ENCODE measurements around the gene SEMA3D. TPM values are rescaled to one million over a fixed set of nuclear protein-coding genes. Genes with fewer than 3 reads are reported as not detected.

The SEMA3D gene
- total and polyA plus RNA-seq, 2 of the 13 experiments (the other 11 are each of a cell fraction or from before 2014, with no cell fraction given): 0.07 TPM; not detected in 1

- no peak for TF ChIP-seq DMTF1 (CRISPR knock-in tag; IDR thresholded peaks at IDR 0.05)
Observed at GRCh38 chr7:85177316-85177715, 9.5 kb downstream of the SEMA3D start (continued).

GRCh38 chr7:85176197-85176596 lies 10.7 kb downstream of the SEMA3D start:
- WGBS (ENCODE audit: low lambda C conversion rate): 24% methylated on average over 1 of the region's 1 CpG
- Histone ChIP-seq H3K79me2 (ENCODE audit: insufficient read depth, low read length) (no peaks in the 10 kb centered on the region), H2AFZ (ENCODE audit: low read length) (no peak overlapping the region), H4K20me1 (ENCODE audit: insufficient read depth, low read length) (no peaks in the 10 kb centered on the region), H3K9ac (ENCODE audit: insufficient read depth, low read depth, low read length) (no peak overlapping the region), H3K4me3 (replicated peaks in 1 of 3; ENCODE audit: insufficient read depth in 1 of 3, low read depth in 2 of 3, low read length in 3 of 3) (no peak overlapping the region), H3K27ac (ENCODE audit: extremely low read length, insufficient read depth, low read length) (no peak overlapping the region), H3K27me3 (ENCODE audit: control insufficient read depth in 1 of 2, insufficient read depth in 2 of 2, low read length in 2 of 2) (no peaks in the 10 kb centered on the region), H3K4me2 (ENCODE audit: low read depth, low read length) (no peak overlapping the region), H3K4me1 (ENCODE audit: insufficient read depth, low read length) (no peaks in the 10 kb centered on the region), H3K9me3 (ENCODE audit: low read length) (peaks cover 12% of the 10 kb centered on the region), H3K36me3 (replicated peaks in 1 of 2; ENCODE audit: control insufficient read depth in 1 of 2, insufficient read depth in 2 of 2, low read length in 2 of 2) (no peaks in the 10 kb centered on the region)
- no TSS peak for BruUV-seq (replicated peaks)
- intact Hi-C loops (cut with micrococcal nuclease; ENCODE audit: unreplicated experiment) (no loop called here), in situ Hi-C loops (cut with HindIII; ENCODE audit: extremely low pct_ligation_motif_present, low pct_unique_long_range_greater_than_20kb) (no loop called here)
- ChIA-PET POLR2A (no interaction called here), CTCF (ENCODE audit: low intra/inter-chr PET ratio, low total read pairs) (no interaction called here)
- no peak for ATAC-seq
- DNase-seq (ENCODE audit: low spot score): no peak
- FAIRE-seq: no peak
- no peak for TF ChIP-seq ZBTB26 (CRISPR knock-in tag; IDR thresholded peaks at IDR 0.05; ENCODE audit: borderline replicate concordance)
- TF ChIP-seq SOX6 (IDR thresholded peaks at IDR 0.05): no peak
- TF ChIP-seq SOX6 (CRISPR knock-in tag; IDR thresholded peaks at IDR 0.05): no peak
- TF ChIP-seq ZNF552 (CRISPR knock-in tag; IDR thresholded peaks at IDR 0.05; ENCODE audit: borderline replicate concordance): no peak
- TF ChIP-seq GABPA (IDR thresholded peaks at IDR 0.05; ENCODE audit: low read depth, low read length): no peak
- TF ChIP-seq GABPA (CRISPR knock-in tag; IDR thresholded peaks at IDR 0.05; ENCODE audit: low read depth): no peak
- no peak for TF ChIP-seq ZSCAN21 (CRISPR knock-in tag; IDR thresholded peaks at IDR 0.05; ENCODE audit: borderline replicate concordance)
- TF ChIP-seq SIX4 (CRISPR knock-in tag; IDR thresholded peaks at IDR 0.05): no peak
- TF ChIP-seq ZNF34 (CRISPR knock-in tag; IDR thresholded peaks at IDR 0.05; ENCODE audit: borderline replicate concordance): no peak
- no peak for TF ChIP-seq ZNF816 (CRISPR knock-in tag; IDR thresholded peaks at IDR 0.05; ENCODE audit: borderline replicate concordance)
- no peak for TF ChIP-seq ZNF788 (CRISPR knock-in tag; IDR thresholded peaks at IDR 0.05; ENCODE audit: borderline replicate concordance)
- TF ChIP-seq ATF6 (CRISPR knock-in tag; conservative IDR thresholded peaks at IDR 0.05): no peak
- TF ChIP-seq ZNF660 (CRISPR knock-in tag; IDR thresholded peaks at IDR 0.05; ENCODE audit: borderline replicate concordance, low read depth): no peak
- no peak for TF ChIP-seq HNF1B (CRISPR knock-in tag; IDR thresholded peaks at IDR 0.05)
